CD8-positive, alpha-beta memory T cell (primary cell): ENCODE measurements around the gene MCRIP1. TPM values are rescaled to one million over a fixed set of nuclear protein-coding genes. Genes with fewer than 3 reads are reported as not detected.
"Not testable (repeated sequence)": the region's sequence is repeated elsewhere in the genome, so short reads cannot be mapped to it uniquely, and the experiment has no call there.

Experiments
- CTCF ChIA-PET: fragments of 350-600 bp; sonication (Branson Sonifier 250); formaldehyde crosslinking; loops from one replicate; lab custom pipeline; 2021; ENCODE audit warnings: antibody characterized with exemption; lab: Charles Lee
- POLR2A ChIA-PET: fragments of 350-600 bp; sonication (Branson Sonifier 250); formaldehyde crosslinking; loops from one replicate; lab custom pipeline; 2021; ENCODE audit warnings: antibody characterized with exemption; lab: Charles Lee
- DNase-seq, 5 donors: peaks; one replicate each; pipeline versions ENCODE4 v3.0.0 to v3.0.0-alpha.2; 2020 to 2022; ENCODE audit warnings: mixed read lengths in 1 of 5
- H3K27ac ChIP-seq: one replicate; pipeline ENCODE4 v1.7.0; 2013; ENCODE audit warnings: low read depth, mild to moderate bottlenecking, low read length, moderate library complexity
- H3K27me3 ChIP-seq: 2 replicates; pipeline ENCODE4 v1.7.0; 2013; ENCODE audit warnings: low read length, mild to moderate bottlenecking; ENCODE audit not compliant: insufficient read depth, poor library complexity, severe bottlenecking
- H3K36me3 ChIP-seq: 2 replicates; pipeline ENCODE4 v1.7.0; 2013; ENCODE audit warnings: mild to moderate bottlenecking, low read length, moderate library complexity; ENCODE audit not compliant: insufficient read depth
- H3K4me1 ChIP-seq: 2 replicates; pipeline ENCODE4 v1.7.0; 2013; ENCODE audit warnings: mild to moderate bottlenecking, low read length, moderate library complexity; ENCODE audit not compliant: insufficient read depth
- H3K4me3 ChIP-seq: 2 replicates; pipeline ENCODE4 v1.7.0; 2013; ENCODE audit warnings: mild to moderate bottlenecking, low read length
- H3K9me3 ChIP-seq: 2 replicates; pipeline ENCODE4 v1.7.0; 2013; ENCODE audit warnings: mild to moderate bottlenecking, low read length
- H3K27ac Mint-ChIP-seq, 8 donors: one replicate each; pipeline ENCODE4 v1.8.0; 2020 to 2021; ENCODE audit warnings: mixed read lengths in 8 of 8, mild to moderate bottlenecking in 6 of 8, inconsistent platforms in 3 of 8, moderate library complexity in 3 of 8
- H3K27me3 Mint-ChIP-seq, 2 donors: one replicate each; pipeline ENCODE4 v1.8.0; 2020 to 2021; ENCODE audit warnings: mixed read lengths in 2 of 2, mild to moderate bottlenecking in 1 of 2, moderate library complexity in 1 of 2
- H3K36me3 Mint-ChIP-seq, 3 donors: one replicate each; pipeline ENCODE4 v1.8.0; 2020 to 2021; ENCODE audit warnings: mixed read lengths in 3 of 3, inconsistent platforms in 1 of 3, mild to moderate bottlenecking in 1 of 3
- H3K4me1 Mint-ChIP-seq, 3 donors: one replicate each; pipeline ENCODE4 v1.8.0; 2020 to 2021; ENCODE audit warnings: mixed read lengths in 3 of 3, inconsistent platforms in 1 of 3, mild to moderate bottlenecking in 1 of 3
- H3K4me3 Mint-ChIP-seq, 7 donors: one replicate each; pipeline ENCODE4 v1.8.0; 2020 to 2021; ENCODE audit warnings: mixed read lengths in 7 of 7, mild to moderate bottlenecking in 6 of 7, moderate library complexity in 4 of 7, inconsistent platforms in 2 of 7
- H3K9me3 Mint-ChIP-seq, 5 donors: one replicate each; pipeline ENCODE4 v1.8.0; 2020 to 2022; ENCODE audit warnings: mixed read lengths in 5 of 5, mild to moderate bottlenecking in 3 of 5, moderate library complexity in 2 of 5, inconsistent platforms in 1 of 5
- polyA plus RNA-seq: library from polyadenylated mRNA; unstranded; fragments of 300-500 nt; fragmentation: Illumina TruSeq; gene quantifications from one replicate; pipeline ENCODE4 v1.2.3, GENCODE V29; 2021
- total RNA-seq, 2 experiments: library from RNA; stranded (reverse); gene quantifications; one replicate each; pipeline ENCODE4 v1.2.3, GENCODE V29; 2021

Gene MCRIP1
- total and polyA plus RNA-seq, 3 experiments from 2014 or later = 56.1 to 76.1 (median 57.0) TPM

DNA sequence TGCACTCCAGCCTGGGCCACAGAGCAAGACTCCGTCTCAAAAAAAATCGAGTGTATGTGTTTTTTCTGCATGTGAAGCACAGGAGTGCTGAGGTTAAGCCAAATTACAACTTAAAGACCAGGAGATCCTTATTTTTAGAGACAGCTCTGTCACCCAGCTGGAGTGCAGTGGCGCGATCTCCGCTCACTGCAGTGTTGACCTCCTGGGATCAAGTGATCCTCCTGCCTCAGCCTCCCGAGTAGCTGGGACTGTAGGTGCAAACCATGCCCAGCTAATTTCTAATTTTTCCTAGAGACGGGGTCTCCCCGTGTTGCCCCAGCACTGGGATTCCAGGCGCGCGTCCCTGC is 9.3 kb upstream of the MCRIP1 start:
- Histone ChIP-seq H3K4me3 (no peak overlapping the region), H3K9me3 (no peaks in the 10 kb centered on the region), H3K36me3 (peaks cover 32% of the 10 kb centered on the region), H3K4me1 (no peaks in the 10 kb centered on the region), H3K27me3 (no peaks in the 10 kb centered on the region), H3K27ac (no peak overlapping the region)
- DNase-seq = no peak
- Mint-ChIP-seq H3K9me3 (no peaks in the 10 kb centered on the region), H3K36me3 (peaks cover 0 to 47% (median 2%) of the 10 kb centered on the region in 3 donors), H3K27ac (peak overlapping the region in 1 of 8 donors; percentile 50), H3K27me3 (peaks cover 0 to 3% of the 10 kb centered on the region in 2 donors), H3K4me1 (no peaks in the 10 kb centered on the region), H3K4me3 (no peak overlapping the region)
- ChIA-PET POLR2A (no interaction called here), CTCF (no interaction called here)

DNA sequence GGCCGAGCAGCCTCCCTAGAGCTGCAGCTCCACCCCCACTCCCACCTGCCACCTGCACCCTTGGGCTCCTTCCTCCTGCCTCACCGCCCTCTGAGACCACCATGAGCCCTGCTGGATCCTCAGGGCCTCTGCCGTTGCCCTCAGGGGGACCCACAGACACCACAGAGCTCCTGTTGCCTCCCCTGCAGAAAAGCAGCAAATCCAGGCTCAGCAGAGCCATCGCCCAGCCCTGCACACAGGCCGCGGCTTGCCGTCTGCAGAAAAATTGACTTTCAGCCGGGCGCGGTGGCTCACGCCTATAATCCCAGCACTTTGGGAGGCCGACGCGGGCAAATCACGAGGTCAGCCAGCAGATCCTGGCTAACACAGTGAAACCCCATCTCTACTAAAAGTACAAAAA is 8.8 kb upstream of the MCRIP1 start:
- Histone ChIP-seq H3K9me3 (no peaks in the 10 kb centered on the region), H3K27me3 (no peaks in the 10 kb centered on the region), H3K4me1 (no peaks in the 10 kb centered on the region), H3K4me3 (no peak overlapping the region), H3K36me3 (peaks cover 28% of the 10 kb centered on the region), H3K27ac (no peak overlapping the region)
- CTCF ChIA-PET = no interaction called here
- H3K36me3 Mint-ChIP-seq = peaks cover 0 to 42% (median 2%) of the 10 kb centered on the region in 3 donors
- H3K4me1 Mint-ChIP-seq = no peaks in the 10 kb centered on the region
- no peak for DNase-seq
- POLR2A ChIA-PET = interaction anchor here (0.6 kb wide), 1 partner anchor 111 kb away, joined by 3 read pairs; no protein-coding TSS in a partner anchor
- H3K9me3 Mint-ChIP-seq = no peaks in the 10 kb centered on the region
- H3K27ac Mint-ChIP-seq = peak overlapping the region in 1 of 8 donors; percentile 33
- H3K4me3 Mint-ChIP-seq = no peak overlapping the region
- peaks cover 0 to 3% of the 10 kb centered on the region in 2 donors for H3K27me3 Mint-ChIP-seq

DNA sequence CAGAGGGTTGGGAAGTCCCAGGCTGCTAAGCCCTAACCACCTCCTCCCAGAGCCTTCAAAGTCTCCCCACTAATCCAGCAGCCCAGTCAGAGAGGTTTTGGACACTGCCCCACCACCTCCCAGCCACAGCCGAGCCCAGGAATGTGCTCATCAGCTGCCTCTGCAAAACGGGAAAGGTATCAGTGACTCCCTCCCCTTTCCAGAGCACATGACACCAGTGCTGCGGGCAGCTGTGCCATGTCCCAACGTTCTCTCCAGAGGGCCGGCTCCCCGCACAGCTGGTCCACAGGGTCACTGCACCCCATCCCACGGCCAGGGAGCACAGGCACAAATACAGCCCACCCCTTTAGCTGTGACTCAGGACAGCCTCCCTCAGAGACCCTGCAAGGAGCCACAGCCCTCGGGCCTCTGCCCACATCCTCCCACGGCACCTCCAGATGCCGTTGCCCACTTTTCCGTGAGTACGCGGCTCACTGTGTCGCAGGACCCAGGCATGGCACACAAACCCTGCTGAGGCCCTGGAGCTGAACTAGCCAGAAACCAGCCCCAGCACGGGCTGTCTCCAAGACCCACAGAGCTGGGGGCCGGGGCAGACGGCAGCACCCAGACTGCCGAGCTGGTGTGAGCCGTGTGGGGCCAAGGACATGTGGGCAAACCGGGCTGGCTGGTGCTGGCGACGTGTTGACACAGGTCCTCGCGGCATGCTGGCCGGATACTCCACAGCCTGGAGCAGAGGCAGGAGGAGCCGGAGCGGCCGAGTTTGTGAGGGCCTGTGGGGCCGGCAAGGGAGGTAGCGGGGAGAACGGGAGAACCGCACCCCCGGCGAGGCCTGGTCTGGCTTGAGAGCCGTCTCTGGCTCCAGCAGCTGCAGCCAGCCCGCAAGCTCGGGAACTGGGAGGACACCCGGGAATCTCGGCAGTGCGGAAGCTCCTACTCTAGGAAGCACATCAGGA is 8.0 kb upstream of the MCRIP1 start:
- Mint-ChIP-seq H3K27ac (no peak overlapping the region), H3K4me3 (no peak overlapping the region), H3K9me3 (no peaks in the 10 kb centered on the region), H3K36me3 (peaks cover 0 to 35% (median 2%) of the 10 kb centered on the region in 3 donors), H3K27me3 (peaks cover 0 to 3% of the 10 kb centered on the region in 2 donors), H3K4me1 (no peaks in the 10 kb centered on the region)
- no peaks in the 10 kb centered on the region for H3K9me3 ChIP-seq
- no peaks in the 10 kb centered on the region for H3K27me3 ChIP-seq
- H3K4me1 ChIP-seq = no peaks in the 10 kb centered on the region
- ChIA-PET POLR2A (interaction anchor here (0.6 to 0.8 kb wide), 2 partner anchors 110 to 170 kb away, joined by 3 to 5 read pairs; no protein-coding TSS in a partner anchor), CTCF (no interaction called here)
- no peak overlapping the region for H3K27ac ChIP-seq
- H3K4me3 ChIP-seq = no peak overlapping the region
- peaks cover 21% of the 10 kb centered on the region for H3K36me3 ChIP-seq
- no peak for DNase-seq

- H3K4me3 ChIP-seq, H3K27me3 ChIP-seq, CTCF ChIA-PET, H3K27ac Mint-ChIP-seq, H3K4me1 ChIP-seq, DNase-seq, H3K27ac ChIP-seq, H3K4me3 Mint-ChIP-seq, H3K27me3 Mint-ChIP-seq, H3K4me1 Mint-ChIP-seq, H3K9me3 ChIP-seq, H3K9me3 Mint-ChIP-seq: not testable (repeated sequence)
- H3K36me3 Mint-ChIP-seq = peaks cover 0 to 25% (median 2%) of the 10 kb centered on the region in 3 donors
- peaks cover 10% of the 10 kb centered on the region for H3K36me3 ChIP-seq
- POLR2A ChIA-PET = interaction anchor here (0.8 kb wide), 1 partner anchor 169 kb away, joined by 5 read pairs; no protein-coding TSS in a partner anchor
Measured at GRCh38 chr17:81840059-81840458, 7.0 kb upstream of the MCRIP1 start.

GRCh38 chr17:81839301-81839700 is 6.2 kb upstream of the MCRIP1 start:
- Mint-ChIP-seq H3K4me3 (no peak overlapping the region), H3K27me3 (peaks cover 0 to 3% of the 10 kb centered on the region in 2 donors), H3K9me3 (no peaks in the 10 kb centered on the region), H3K4me1 (peaks cover 0 to 2% (median 0%) of the 10 kb centered on the region in 3 donors), H3K36me3 (peaks cover 0 to 18% (median 2%) of the 10 kb centered on the region in 3 donors), H3K27ac (no peak overlapping the region)
- Histone ChIP-seq H3K9me3 (no peaks in the 10 kb centered on the region), H3K4me3 (no peak overlapping the region), H3K36me3 (peaks cover 4% of the 10 kb centered on the region), H3K27ac (no peak overlapping the region), H3K4me1 (no peaks in the 10 kb centered on the region), H3K27me3 (no peaks in the 10 kb centered on the region)
- ChIA-PET POLR2A (no interaction called here), CTCF (no interaction called here)
- no peak for DNase-seq

- no peak overlapping the region for H3K27ac Mint-ChIP-seq
- H3K4me3 Mint-ChIP-seq = no peak overlapping the region
- H3K36me3 Mint-ChIP-seq = peaks cover 0 to 13% (median 2%) of the 10 kb centered on the region in 3 donors
- CTCF ChIA-PET = no interaction called here
- H3K27me3 Mint-ChIP-seq = peaks cover 0 to 3% of the 10 kb centered on the region in 2 donors
- Histone ChIP-seq H3K27ac (no peak overlapping the region), H3K9me3 (no peaks in the 10 kb centered on the region), H3K27me3 (no peaks in the 10 kb centered on the region), H3K4me1 (peaks cover 2% of the 10 kb centered on the region), H3K36me3 (peaks cover 4% of the 10 kb centered on the region), H3K4me3 (no peak overlapping the region)
- H3K9me3 Mint-ChIP-seq = no peaks in the 10 kb centered on the region
- no peak for DNase-seq
- POLR2A ChIA-PET = no interaction called here
- H3K4me1 Mint-ChIP-seq = peaks cover 0 to 3% (median under 1%) of the 10 kb centered on the region in 3 donors
Measured at GRCh38 chr17:81838753-81839255, 5.7 kb upstream of the MCRIP1 start.

- Histone ChIP-seq H3K9me3 (no peaks in the 10 kb centered on the region), H3K4me1 (peaks cover 7% of the 10 kb centered on the region), H3K36me3 (no peaks in the 10 kb centered on the region), H3K27ac (no peak overlapping the region), H3K27me3 (no peaks in the 10 kb centered on the region), H3K4me3 (no peak overlapping the region)
- Mint-ChIP-seq H3K4me3 (peak overlapping the region in 1 of 7 donors; percentile 54), H3K27ac (peak overlapping the region in 3 of 8 donors; percentile 12 to 83 (median 16)), H3K27me3 (no peaks in the 10 kb centered on the region), H3K9me3 (no peaks in the 10 kb centered on the region), H3K36me3 (peaks cover 0 to 3% (median 0%) of the 10 kb centered on the region in 3 donors), H3K4me1 (peaks cover 0 to 7% (median 3%) of the 10 kb centered on the region in 3 donors)
- DNase-seq = no peak
- ChIA-PET CTCF (no interaction called here), POLR2A (no interaction called here)
Measured at GRCh38 chr17:81837641-81838040, 4.5 kb upstream of the MCRIP1 start.

DNA sequence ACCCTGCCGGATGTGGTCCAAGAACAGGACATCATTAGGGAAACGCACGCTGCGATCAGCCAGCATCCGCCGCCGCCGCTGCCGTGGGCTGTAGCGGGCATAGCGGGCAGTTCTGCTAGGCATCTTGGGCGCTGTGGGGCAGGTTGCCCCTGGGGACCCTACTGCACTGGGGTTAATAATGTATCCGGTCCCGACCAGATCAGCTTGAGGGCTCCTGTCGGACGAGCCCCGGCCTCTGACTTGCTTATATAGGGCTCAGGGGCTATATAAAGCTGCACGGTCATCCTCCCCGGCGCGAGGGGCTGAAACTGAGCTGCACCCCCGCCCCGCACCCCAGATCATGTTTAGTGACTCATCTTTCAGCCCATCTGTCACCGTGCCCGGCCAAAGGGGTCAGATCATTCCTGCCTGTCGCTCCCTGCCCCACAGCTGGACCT is 1.8 kb upstream of the MCRIP1 start, which contains the start of gene PPP1R27:
Gene PPP1R27 (minus strand): TSS at position 220 of the 437 bp plus-strand sequence. CDS start 97 bp downstream, at position 123.
- peaks cover 0 to 4% of the 10 kb centered on the region in 2 donors for H3K27me3 Mint-ChIP-seq
- Histone ChIP-seq H3K4me3 (peak within 1 kb of the TSS; percentile 72), H3K9me3 (no peaks in the 10 kb centered on the region), H3K4me1 (peaks cover 21% of the 10 kb centered on the region), H3K27ac (peak within 1 kb of the TSS; percentile 84), H3K36me3 (no peaks in the 10 kb centered on the region), H3K27me3 (no peaks in the 10 kb centered on the region)
- peaks cover 15 to 25% (median 15%) of the 10 kb centered on the region in 3 donors for H3K4me1 Mint-ChIP-seq
- ChIA-PET POLR2A (no interaction called here), CTCF (interaction anchor here (1.1 kb wide), 1 partner anchor 34 kb away, joined by 3 read pairs; no protein-coding TSS in a partner anchor)
- peak within 1 kb of the TSS; percentile 78 to 93 (median 87) for H3K27ac Mint-ChIP-seq
- DNase-seq = no peak
- H3K4me3 Mint-ChIP-seq = peak within 1 kb of the TSS; percentile 68 to 87 (median 78)
- H3K36me3 Mint-ChIP-seq = peaks cover 0 to 4% (median 0%) of the 10 kb centered on the region in 3 donors
- H3K9me3 Mint-ChIP-seq = no peaks in the 10 kb centered on the region
